IPS-NIHi7 (cell line): ENCODE data around the gene ATF2.
"Not testable (repeated sequence)": the region's sequence is repeated elsewhere in the genome, so short reads cannot be mapped to it uniquely, and the experiment has no call there.

ENCODE experiments used
- DNase-seq: peaks from one replicate; pipeline ENCODE4 v3.0.0; 2012; ENCODE audit warnings: mixed read lengths; ENCODE audit errors: extremely low spot score

The ATF2 gene

DNA sequence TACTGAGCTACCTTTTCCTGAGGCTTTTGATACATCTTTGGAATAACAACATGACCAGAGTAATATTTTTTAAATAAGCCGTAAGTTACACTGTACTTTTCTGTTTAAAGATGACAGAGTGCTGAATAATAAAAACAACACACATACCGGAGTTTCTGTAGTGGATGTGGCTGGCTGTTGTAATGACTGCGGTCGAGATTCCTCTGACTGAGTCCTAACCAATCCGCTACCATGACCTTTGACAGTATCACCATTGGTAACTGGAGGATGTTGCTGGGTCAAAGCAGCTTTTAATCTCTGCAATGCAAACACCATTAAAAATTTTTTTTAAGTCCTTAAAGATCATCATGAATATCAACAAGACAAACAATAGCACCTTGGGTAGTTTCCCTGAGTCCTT lies 70.7 kb downstream of the ATF2 start:
- no peak for DNase-seq

DNA sequence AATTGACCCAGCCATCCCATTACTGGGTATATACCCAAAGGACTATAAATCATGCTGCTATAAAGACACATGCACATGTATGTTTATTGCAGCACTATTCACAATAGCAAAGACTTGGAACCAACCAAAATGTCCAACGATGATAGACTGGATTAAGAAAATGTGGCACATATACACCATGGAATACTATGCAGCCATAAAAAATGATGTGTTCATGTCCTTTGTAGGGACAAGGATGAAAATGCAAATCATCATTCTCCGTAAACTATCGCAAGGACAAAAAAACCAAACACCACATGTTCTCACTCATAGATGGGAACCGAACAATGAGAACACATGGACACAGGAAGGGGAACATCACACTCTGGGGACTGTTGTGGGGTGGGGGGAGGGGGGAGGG lies 83.9 kb downstream of the ATF2 start:
- not testable (repeated sequence) for DNase-seq

DNA sequence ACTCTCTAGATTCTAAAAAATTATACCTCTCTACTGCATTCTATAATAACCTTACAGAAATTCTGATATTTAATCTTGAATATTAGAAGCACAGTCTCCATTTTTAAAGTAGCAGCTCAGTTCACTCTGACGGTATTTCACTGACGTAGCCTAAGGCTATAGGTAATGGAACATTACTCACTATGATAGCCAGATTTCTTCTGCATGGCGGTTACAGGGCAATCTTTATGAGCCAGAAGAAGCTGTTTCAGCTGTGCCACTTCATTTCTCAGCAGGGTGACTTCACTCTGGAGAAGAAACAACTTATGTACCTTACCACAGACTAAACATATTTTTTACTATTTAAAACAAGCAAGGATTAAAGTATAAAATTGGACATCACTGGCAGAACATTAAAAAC lies 87.5 kb downstream of the ATF2 start:
- no peak for DNase-seq

DNA sequence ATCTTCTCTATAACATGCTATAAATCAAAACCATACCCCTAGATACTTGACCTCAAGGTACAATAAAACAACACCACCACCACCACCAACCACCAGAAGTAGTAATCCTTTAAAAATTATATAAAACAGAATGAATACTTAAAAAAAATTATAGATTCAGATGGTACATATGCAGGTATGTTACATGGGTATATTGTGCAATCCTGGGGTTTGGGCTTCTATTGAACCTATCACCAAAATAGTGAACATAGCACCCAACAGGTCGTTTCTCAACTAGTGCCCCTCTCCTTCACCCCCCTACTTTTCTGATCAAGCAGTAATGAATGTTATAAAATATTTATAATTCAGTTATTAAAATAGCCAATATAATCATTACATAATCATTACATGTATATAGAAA lies 91.7 kb downstream of the ATF2 start:
- no peak for DNase-seq

DNA sequence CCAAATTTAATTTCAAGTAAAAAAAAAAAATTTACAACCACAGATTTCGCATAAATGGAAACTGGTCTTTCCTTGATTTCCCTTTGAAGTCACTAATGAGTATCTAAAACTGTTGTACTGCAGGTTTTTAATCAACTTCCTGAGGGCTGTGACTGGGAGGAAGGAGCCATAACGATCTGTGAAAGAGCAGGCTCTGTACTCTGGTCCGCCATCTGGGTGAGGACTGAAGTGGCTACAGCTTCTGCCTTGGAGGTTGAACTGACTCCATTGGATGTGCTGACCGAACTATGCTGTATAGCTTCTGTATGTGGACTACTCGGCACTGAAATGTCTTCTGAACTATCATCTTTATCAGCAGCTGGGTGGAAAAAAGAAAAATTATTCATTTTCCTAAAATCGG lies 93.5 kb downstream of the ATF2 start:
- DNase-seq = peak; percentile 22

DNA sequence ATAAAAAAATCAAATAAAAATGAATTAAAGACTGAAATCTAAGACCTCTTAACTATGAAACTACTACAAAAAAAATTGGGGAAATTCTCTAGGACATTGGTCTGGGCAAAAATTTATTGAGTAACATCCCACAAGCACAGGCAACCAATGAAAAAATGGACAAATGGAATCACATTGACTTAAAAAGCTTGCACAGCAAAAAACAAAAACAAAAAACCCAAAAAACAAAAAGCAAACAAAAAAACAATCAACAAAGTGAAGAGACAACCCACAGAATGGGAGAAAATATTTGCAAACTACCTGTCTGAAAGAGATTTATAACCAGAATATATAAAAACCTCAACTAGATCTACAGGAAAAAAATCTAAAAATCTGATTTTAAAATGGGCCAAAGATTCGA lies 99.5 kb downstream of the ATF2 start:
- DNase-seq = no peak

DNA sequence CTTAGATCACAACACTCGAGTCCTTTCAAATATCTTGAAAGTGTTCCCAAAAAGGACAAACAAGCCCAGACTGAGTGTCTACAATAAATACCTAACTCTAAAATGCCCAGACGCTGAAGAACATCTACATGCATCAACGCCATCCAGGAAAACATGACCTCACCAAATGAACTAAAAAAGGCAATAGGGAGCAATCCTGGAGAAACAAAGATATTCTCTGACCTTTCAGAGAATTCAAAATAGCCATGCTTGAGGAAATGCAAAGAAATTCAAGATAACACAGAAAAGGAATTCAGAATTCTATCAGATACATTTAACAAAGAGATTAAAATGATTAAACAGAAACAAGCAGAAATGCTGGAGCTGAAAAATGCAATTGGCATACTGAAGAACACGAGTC lies 101.6 kb downstream of the ATF2 start:
- no peak for DNase-seq

DNA sequence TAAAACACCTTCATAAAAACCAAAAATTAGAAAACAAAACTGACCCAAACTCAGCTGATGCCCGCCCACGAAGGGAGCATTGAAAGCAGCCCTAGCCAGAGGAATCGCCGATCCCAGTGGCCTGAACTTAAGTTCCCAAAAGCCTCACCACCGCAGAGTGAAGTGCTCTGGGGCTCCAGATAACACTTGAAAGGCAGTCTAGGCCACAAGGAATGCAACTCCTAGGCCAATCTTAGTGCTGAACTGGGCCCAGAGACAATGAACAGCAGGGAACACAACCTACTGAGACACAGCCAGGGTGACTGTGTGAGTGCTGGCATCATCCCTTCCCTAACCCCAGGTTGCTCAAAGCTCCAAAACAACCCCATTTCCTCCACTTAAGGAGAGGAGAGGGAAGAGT lies 103.2 kb downstream of the ATF2 start:
- no peak for DNase-seq

DNA sequence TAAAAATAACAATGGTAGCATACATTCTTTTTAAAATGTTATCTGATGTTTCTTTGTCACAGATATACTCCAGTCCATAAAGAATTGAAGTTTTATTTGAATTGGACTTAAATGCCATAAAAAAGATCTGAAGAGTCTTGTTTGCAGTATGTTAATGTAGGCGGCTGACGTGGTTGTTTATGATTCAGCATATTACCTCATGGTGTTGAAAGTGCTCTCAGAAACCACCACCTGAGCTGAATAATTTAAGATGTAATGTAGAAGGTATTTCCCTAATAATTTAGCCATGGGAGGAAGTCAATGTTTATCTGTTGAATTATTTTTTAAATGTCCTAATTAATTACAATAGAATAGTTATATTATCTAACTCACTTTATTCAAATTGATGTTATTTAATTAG lies 104.3 kb downstream of the ATF2 start:
- no peak for DNase-seq

DNA sequence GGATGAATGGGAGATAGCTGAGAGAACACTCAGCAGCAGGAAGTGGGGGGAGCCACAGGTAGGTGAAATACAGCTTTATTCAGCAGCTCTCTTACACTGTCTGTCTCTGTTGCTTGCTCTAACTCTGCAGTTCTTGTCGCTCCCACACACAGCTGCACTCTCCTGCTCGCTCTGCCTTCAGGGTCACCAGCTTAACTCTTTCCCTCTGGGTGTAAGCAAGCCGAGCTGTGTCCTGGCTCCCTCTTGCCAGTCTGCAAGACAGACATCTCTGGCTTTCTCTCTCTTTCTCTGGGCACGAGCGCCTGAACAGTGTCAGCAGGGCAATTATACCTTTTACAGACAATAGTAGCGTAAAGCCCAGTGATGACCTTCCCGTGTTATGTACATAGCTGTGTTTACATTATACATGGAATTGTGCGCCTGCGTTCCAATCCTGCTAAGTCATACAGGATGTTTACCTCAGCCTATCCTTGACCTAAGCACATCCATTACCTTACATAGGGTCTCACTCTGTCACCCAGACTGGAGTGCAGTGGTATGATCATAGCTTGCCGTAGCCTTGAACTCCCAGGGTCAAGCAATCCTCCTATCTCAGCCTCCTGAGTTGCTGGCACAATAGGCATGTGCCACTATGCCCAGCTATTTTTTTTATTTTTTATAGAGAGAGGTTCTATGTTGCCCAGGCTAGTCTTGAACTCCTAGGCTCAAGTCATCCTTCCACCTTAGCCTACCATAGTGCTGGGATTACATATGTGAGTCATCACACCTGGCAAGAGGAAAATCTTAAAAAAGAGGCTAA lies 105.0 kb downstream of the ATF2 start:
- no peak for DNase-seq

DNA sequence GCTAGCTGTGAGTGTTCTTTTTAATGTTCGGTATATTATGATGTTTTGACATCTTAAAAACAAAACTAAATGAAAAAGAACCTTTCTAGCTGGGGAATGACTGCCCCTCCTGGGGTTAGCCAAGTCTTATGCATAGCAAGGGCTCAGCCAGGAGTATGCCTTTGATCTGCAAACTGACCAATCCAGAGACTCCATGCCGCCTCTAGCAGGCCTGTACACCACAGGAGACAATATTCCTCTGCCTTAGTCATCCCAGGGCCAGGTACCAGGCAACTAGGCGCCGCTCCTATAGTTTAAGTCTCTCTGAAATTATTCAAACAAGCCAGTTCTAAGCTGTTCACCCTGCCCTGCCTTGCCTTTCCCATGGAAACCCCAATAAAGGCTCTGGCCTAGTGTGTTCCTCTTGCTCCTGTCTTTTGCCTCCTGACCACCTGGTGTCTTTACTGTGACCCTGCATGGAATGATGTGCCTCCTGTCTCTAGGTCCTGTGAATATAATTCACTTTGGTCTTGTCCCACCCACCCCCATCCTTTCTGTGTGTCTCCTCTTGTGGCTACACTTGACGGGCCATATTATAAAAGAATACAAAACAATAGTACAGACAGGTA lies 110.8 kb downstream of the ATF2 start:
- DNase-seq = peak; percentile 66

DNA sequence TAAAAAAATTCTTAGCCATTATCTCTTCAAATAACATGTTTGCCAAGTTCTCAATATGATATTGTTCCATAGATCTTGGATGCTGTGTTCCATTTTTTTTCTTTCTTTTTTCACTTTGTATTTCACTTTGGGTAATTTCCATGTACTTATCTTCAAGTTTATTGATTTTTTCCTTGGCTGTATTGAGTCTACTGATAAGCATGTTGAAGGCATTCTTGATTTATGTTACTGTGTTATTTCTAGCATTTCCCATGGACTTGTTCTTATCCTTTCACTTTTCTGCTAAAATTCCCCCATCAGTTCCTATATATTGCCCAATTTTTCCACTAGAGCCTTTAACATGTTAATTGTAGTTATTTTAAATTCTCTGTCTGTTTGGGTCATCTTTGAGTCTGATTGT lies 112.0 kb downstream of the ATF2 start:
- no peak for DNase-seq

DNA sequence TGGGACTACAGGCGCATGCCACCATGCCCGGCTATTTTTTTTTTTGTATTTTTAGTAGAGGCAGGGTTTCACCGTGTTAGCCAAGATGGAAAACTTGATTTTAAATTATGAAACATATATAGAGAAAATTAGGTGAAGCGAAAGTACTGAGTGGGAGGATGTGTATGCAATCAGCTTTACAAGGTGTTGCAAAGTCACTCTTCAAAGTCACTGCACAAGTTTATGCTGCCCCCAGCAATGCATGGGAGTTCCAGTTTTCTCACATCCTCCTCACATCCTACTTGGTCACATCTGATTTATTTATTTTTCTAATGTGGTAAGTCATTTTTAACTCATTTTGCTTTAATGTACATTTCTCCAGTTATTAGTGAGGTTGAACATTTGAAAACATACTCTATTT lies 113.7 kb downstream of the ATF2 start:
- DNase-seq = no peak

DNA sequence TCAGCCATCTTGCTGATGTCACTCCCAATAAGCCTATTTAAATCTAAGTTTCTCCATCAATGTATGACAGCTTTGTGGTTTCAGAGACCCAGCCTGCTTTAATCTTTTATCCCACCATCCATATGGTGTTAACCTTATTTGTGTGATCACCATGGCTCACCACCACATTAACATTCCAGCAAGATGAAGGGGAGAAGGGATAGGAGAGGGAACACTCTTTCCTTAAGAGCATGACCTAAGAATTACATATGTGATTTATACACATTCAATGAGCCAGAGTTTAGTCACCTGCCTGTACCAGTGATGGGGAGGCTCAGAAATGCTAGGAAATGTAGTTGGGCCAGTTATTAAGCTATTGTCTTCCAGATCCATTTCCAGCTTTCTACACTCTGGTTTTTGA lies 118.3 kb downstream of the ATF2 start:
- DNase-seq = no peak

DNA sequence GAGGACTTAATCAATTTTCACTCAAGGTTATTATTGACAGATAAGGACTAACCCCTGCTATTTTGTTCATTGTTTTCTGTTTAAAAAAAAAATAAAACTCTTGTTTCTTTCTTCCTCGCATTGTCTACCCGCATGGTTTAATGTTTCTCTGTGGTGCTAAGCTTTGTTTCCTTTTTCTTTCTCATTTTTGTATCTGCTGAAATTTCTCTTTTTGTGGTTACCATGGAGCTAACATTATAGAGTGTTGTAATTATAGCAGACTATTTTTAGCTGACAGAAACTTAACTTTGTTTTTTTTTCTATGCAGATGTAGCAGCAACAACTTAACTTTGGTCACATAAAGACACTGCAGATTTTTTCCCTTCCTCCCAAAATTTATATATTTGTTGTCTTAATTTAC lies 119.7 kb downstream of the ATF2 start:
- DNase-seq = no peak

DNA sequence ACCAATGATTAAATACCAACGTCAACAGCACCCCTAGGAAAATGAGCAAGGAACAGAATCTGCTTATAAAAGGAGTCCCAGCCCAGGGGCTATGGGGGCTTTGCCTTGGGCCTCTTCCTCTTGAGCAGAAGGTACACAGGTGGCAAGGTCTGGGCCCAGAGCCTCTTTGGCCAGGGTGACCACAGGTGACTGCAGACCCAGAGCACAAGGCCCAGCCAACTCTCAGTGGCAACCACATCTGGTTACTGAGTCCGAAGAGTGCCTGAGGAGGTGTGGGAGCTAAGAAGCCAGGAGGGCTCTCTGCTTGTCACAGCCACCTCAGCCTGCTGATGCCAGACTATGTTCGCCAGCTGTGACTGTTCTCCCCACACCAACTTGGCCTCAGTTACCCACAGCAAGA lies 128.5 kb downstream of the ATF2 start:
- no peak for DNase-seq

DNA sequence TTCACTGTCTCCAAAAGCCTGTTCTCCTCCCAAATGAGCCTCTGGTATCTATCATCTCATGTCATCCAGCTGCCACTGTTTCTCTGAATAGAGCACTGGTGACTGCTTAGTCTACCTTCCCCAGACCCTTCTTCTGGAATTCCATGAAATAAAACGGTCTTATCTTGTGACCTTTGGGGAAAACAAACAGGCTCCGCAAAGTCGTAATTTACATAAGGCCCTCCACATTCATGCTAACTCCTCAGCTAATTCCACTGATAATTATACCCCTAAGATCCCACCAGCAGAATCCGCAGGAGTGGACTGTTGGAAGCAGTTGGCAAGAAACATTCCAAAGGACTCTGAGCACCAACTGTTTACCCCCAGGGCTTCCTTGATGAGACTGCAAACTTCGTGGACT lies 129.0 kb downstream of the ATF2 start:
- DNase-seq = no peak

DNA sequence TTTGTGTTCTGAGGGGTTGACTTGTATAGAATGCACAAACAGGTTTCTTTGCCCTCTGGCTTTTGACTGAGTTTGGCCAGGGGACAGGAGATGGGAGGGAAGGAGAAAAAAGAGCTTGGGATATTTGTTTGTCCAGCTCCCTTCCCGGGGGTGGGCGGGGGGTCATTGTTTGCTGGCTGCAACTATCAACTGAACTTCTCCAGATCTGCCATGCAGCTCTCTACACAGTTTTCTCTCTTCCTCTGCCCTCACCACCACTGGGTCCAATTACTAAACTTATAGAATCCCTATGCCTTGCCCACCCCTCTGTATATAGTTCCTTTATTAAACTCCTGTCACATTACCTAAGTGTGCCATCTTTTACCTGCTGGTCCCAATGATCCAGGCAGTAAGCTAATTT lies 130.1 kb downstream of the ATF2 start:
- DNase-seq = no peak

DNA sequence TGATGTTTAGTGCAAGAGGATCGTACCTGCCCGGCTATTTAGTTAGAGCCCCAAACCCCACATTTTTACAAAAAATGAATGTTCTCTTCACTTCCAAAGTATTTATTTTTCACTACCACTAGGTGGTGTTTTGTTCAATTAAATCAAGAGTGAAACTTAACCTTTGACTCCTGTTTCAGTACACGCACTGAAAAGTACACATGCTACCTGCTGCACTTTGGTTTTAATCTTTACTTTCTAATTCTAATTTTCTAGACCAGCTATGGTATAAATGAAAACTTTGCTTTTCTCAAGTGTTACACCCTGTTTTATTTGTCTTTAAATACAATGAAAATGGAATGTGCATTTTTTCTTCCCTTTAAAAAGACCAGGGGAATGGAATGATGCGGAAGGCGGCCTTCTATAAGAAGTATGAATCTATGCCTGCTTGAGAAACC lies 131.4 kb downstream of the ATF2 start:
- no peak for DNase-seq

DNA sequence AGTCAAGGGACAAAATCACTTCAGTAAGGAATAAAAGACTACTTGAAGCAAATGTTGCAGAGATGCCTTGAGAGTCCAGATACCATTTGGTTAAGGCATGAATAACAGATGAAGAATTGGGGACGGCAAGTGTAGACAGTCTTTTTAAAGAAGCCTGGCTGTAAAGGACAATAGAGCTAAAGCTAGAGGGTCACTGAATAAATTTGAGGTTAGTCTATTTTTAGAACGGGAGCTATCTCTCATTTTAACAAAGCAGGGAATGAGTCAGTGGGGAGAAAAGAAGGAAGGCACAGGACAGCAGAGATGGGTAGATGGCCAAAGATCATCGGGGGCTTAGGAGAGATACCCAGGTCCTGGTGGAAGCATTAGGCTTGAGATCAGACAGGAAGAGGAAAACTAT lies 132.2 kb downstream of the ATF2 start:
- no peak for DNase-seq

DNA sequence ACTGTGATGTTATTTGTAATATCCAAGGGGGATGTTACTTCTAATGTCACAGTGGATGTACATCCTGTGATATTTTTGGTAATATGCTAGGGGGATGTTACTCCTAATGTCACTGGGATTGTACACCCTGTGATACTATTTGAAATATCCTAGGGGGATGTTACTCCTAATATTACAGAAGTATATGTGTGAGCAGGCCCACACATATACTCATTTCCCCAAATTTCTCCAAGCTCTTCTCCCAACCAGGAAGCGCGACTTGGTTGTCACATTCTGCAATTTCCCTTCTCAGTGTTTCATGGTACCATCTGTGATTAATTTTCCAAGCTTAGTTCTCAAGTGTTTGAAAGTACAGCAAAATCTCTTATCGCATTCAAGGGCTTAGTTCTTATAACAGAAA lies 133.3 kb downstream of the ATF2 start:
- DNase-seq = no peak

DNA sequence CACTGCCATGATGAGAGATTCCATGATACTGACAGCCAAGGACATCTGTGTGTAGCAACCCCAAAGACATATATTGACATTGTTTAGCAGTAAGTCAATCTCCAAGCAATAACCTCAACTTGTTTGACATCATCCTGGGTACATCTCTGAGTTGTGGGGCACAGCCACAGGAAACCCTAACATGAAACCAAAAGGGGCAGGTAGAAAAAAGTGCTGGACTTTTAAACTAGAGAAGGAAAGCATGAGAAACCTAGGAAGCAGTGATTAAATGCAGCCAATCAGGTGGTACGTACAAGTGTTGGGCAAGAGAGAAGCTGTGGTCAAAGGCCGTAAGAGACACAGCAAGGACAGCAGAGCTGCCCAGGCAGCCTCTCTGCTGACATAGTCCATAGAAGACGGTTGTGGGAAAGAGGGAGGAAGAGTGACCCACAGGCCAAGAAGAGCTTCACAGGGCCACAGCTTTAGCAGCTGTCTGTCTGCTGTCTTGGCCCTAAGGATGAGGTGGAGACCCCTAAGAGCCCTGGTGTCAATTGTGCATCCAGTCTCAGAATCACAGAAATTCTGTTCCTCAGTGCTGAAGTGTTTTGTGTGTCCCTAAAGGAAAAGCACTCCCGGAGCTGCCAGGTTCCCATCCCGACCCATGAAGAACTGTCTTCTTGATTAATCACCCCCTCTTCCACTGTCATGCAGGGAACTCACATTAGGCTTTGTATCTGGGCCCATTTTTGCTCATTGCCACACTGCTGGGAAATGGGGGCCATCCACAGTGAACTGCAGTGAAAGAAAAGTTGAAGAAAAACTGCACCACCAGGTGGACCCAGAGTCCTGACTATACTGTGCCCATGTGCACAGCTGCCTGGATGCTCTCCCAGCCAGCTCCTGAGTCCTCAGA lies 137.4 kb downstream of the ATF2 start:
- DNase-seq = peak; percentile 70

DNA sequence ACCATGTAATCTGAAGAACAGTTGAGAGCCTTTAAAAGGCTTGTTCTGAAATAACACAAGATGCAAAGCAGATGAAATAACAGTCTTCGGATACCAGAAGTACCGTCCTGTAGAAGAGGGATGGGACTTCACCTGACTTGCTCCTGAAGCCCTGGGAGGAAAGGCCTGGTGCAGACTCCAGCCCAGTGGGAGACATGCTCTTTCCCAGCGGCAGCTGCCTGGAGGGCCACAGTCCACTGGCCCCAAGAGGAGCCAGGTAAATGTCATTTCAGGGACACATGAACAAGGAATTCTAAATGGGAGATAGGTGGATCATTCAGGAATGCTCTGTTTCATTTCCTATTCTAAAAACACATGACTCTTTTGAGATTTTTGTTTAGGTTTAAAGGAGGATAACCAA lies 140.2 kb downstream of the ATF2 start:
- no peak for DNase-seq
